HG03175 (cell line): Measurements from ENCODE around the gene KDM7A.

Experiments used
- ATAC-seq: cut with Tn5 transposase; IDR thresholded peaks from one replicate; pipeline ENCODE4 v1.9.1; 2021; ENCODE audit warnings: mild to moderate bottlenecking, moderate library complexity; ENCODE audit not compliant: unreplicated experiment

The KDM7A gene

GRCh38 chr7:140057143-140057535 lies 119.6 kb downstream of the KDM7A start:
- ATAC-seq: no peak

GRCh38 chr7:140056431-140057142 lies 120.2 kb downstream of the KDM7A start:
- no peak for ATAC-seq

DNA sequence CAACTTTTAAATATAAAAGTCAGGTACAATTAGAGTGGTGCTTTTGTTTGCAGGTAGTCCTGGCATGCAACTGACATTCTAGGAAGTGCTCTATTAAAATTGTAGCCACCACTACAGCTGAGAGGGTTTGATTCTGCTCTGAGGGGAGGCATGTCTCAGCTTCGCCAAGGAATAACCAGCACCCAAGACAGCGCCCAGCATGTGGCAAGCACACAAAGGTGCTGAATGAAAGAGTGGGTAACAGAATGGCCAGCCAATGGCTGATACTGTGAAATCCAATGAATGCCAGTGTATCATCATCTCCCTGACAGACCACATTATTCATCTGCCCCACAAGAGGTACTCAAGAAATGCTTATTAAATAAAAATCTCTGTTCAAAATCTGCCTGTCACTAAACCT lies 121.0 kb downstream of the KDM7A start:
- no peak for ATAC-seq

DNA sequence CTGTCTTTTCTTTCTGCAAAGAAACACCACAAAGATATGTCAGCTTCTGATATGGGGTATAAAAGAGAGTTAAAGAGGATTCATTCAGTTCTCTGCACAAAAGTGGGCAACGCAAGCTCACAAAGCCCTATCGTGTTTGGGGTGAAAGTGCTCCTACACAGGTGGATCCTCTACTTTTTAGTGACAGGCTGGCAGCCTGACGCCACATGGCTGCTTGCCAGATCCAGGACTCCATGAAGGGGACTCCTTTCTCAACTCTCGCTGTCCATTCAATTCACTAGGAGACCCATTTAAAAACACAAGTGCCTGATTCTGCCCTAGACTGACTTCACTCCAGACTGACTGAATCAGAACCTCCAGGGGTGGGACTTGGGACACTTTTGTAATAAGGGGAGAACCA lies 122.0 kb downstream of the KDM7A start:
- ATAC-seq: no peak

GRCh38 chr7:140053812-140054539 lies 122.8 kb downstream of the KDM7A start:
- peak; percentile 94 for ATAC-seq

DNA sequence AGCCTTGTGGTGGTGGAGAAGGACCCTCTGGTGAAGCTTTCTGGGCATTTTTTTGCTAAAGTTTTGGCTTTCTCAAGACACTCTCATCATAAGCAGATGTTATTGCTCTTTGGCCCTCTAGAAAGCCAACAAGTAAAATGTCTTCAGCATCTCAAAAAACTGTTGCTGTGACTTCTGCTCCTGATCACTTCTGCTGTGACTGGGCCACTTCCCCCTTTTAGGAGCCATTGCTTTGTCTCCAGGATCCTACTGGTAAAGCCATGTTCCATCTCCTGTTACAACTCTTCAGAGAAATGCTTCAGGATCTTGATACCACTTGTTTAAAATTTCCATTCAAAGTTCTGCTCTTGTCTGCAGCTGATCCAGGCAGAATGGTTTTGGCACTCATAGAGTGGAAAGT lies 125.0 kb downstream of the KDM7A start:
- ATAC-seq: no peak

DNA sequence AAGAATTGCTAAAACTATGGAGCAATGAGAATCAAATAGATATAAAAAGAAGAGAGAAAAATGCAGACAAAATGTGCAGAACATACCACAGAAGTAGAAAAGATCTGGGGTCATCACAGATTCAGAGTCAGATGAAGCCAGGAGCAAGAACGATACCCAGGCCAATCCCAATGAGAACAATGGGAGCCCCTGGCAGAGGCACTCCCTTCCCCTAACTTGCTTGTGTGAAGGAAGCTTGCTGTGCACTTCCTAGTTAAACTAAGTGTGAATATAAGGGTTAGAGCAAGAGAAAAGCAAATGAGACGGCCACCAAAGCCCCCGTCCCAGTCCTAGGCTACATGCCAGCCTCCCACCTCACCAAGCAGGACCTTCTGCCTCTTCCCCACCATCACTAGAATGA lies 126.7 kb downstream of the KDM7A start:
- ATAC-seq: no peak

GRCh38 chr7:140049339-140050024 lies 127.3 kb downstream of the KDM7A start:
- ATAC-seq: no peak

DNA sequence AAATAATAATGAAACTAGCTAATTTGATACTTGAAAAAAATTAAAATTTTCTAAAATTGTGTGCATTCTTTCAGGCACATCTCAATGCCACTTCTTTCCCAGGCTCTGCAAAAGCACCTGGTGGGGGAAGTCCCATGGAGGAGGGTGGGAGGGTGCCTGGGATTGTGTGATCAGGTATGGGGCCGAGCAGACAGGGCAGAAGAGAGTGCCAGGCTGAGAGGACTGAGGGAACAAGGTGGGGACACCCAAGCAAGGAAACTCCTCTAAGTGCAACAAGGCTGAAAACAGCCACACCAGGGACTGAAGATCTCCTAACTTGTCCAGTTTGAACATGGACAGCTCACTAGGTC lies 127.8 kb downstream of the KDM7A start:
- no peak for ATAC-seq

- no peak for ATAC-seq
Observed at GRCh38 chr7:140048138-140048537, 128.6 kb downstream of the KDM7A start.

- no peak for ATAC-seq
Observed at GRCh38 chr7:140047197-140047596, 129.6 kb downstream of the KDM7A start.

DNA sequence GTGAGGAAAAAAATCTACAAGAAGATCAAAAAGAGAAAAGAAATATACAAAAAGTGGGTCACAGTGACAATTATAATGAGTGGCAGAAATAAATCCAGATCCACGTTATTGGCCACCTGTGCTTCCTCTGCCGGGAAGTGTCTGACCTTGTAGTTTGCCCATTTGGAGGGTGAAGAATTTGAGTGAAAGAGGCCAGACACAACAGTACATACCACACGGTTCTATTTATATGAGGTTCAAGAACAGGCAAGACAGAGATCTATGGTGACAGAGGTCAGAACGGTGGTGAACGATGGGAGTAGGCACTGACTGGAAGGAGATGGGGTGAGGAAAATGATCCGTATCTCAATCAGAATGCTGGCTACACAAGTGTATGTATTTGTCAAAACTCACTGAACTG lies 131.1 kb downstream of the KDM7A start:
- no peak for ATAC-seq

DNA sequence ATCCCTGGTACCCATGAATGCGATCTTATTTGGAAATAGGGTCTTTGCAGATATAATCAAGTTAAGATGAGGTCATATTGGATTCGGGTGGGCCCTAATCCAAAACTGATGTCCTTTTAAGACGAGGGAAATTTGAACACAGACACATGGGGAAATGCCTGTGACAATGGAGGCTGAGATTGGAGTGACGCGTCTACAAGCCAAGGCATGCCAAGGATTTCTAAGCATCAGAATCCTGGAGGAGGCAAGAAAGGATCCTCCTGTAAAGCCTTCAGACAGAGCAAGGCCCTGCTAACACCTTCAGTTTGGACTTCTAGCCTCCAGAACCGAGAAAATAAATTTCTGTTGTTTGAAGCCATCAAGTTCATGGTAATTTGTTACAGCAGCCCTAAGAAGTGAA lies 132.5 kb downstream of the KDM7A start:
- ATAC-seq: no peak

DNA sequence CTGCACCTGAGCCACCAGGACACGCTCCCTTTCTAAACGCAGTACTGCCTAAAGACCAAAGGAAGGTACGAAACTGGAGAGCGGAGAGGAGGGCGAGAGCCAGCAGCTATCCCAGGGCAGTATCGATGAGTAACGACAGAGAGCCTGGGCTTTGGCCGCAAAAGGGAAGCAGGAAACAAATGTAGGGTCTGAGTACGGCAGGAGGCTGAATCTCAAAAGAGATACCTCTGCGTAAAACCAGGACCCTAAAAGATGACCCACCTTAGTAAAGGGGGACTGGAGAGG lies 134.5 kb downstream of the KDM7A start:
- no peak for ATAC-seq

DNA sequence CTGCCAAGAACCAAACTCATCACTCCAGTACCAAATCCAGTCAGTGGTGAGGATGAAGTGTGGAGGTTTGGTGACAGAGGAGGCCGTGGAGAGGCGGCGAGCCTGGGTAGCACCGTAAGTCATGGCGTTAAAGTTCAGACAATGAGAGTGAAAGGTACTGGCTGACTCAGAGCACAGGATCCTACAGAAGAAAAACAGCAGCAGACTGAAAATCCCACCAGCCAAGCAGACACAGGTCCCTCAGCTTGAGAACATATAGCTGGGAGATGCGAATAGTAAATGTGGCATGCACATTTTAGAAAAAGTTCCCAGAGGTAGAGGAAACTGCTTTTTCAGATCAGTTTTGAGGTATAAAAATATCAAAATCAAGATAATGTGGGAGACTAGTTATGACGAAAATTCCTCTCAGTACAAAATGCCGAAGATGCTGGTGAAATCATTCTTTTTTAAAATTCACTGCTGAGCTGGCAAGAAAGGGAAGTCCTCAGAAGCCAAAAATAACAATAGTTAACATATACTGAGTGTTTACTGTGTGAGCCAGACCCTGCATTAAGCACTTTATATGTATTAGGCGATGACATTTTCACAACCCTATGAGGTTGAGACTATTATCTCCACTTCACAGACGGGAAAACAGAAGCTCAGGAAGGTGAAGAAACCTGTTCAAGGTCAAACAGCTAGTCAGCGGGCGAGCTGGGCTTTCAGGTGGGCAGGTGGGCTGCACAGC lies 135.0 kb downstream of the KDM7A start:
- no peak for ATAC-seq

DNA sequence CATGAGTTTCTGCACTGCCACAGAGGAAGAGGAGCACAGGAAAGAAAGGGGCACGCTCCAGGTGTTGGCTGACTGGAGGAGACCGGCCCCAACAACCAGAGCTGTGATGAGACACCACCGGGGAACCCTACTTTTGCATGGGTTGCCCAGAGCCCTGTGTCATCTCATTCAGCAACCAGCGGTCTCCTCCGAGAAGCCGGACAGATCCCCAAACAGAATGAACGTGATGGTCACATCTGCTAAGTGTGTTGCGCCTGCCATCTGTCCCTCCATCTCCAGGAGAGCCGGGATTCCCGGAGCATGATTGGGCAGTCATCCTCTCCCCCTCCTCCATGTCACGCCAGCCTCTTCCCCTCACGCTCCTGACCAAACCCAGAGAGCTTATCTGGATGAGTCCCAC lies 136.9 kb downstream of the KDM7A start:
- no peak for ATAC-seq

GRCh38 chr7:140039066-140039465 lies 137.7 kb downstream of the KDM7A start:
- no peak for ATAC-seq

GRCh38 chr7:140036224-140036962 lies 140.4 kb downstream of the KDM7A start:
- ATAC-seq: peak; percentile 53

DNA sequence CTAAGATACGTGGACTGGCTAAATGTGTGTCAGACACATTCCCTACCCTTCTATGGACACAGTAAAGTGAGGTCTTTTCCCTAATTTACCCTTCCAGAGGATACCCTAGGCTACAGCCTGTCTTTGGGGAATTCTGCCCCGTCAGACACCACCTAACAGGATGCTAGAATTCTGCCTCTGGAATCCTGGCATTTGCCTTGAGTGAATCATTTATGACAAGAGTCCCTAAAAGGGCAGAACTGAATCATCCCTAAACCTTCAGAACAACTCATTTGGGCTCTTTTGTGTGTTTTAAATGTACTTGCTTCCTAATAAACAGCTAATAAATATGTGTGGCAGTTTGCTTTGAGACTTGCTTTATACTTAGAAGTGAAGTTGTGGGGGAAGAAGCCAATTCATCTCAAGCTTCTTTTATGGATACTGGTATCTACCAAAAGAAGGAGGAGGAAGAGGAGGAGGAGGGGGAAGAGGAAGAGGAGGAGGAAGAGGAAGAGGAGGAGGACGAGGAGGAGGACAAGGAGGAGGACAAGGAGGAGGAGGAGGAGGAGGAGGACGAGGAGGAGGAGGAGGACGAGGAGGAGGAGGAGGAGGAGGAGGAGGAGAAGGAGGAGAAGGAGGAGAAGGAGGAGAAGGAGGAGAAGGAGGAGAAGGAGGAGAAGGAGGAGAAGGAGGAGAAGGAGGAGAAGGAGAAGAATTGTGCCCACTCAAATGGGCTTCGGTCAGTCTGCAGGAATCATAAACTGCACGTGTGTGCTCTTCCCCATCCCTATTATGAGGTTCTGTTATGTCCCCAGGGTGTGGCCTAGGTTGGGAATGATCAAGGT lies 141.2 kb downstream of the KDM7A start:
- ATAC-seq: no peak
